K562 (cell line): ENCODE data around the gene EMILIN1. TPM values are rescaled to one million over a fixed set of nuclear protein-coding genes. Genes with fewer than 3 reads are reported as not detected.

Experiments
- HIVEP1 ChIP-seq: fragments of 250-450 bp; sonication (Bioruptor Pico); IDR thresholded peaks from 2 replicates; pipeline ENCODE4 v1.4.0; 2020; ENCODE audit warnings: mild to moderate bottlenecking
- HNRNPH1 ChIP-seq: fragments of 200-400 bp; formaldehyde crosslinking; optimal IDR thresholded peaks from 2 replicates; pipeline ENCODE3; 2017; ENCODE audit warnings: low read depth, mild to moderate bottlenecking, low read length, moderate library complexity
- RAD21 ChIP-seq, 2 experiments: fragments of 250-450 bp in 1 of 2; fragments of 450-650 bp in 1 of 2; sonication (Bioruptor Pico) in 1 of 2; formaldehyde crosslinking in 1 of 2; IDR thresholded peaks in 1 of 2; conservative IDR thresholded peaks in 1 of 2; 2 replicates each; pipeline versions ENCODE4 v1.4.0 to v1.8.0; 2020 to 2022; ENCODE audit warnings: mild to moderate bottlenecking in 2 of 2, moderate library complexity in 1 of 2
- RCOR1 ChIP-seq, 2 experiments: IDR thresholded peaks; 2 replicates each; pipeline ENCODE4 v1.6.1; 2012; ENCODE audit warnings: low read depth in 2 of 2, low read length in 2 of 2, borderline replicate concordance in 1 of 2, improper control_type of control experiment in 1 of 2
- RERE ChIP-seq: sonication (generic); formaldehyde crosslinking; IDR thresholded peaks from 2 replicates; pipeline ENCODE4 v1.8.0; 2023; ENCODE audit warnings: missing genetic modification reagents, mild to moderate bottlenecking, borderline replicate concordance
- polyA plus RNA-seq, 8 experiments: library from polyadenylated mRNA; depleted of rRNA in 4 of 8; stranded (reverse) in 5 of 8; unstranded in 3 of 8; fragments of >200 nt; fragmentation: Nextera tagmentation in 2 of 8; fragmentation: Illumina TruSeq in 1 of 8; extraction: Ambion mirVana in 2 of 8; extraction: Trizol in 1 of 8; gene quantifications; 2 replicates each; pipeline versions ENCODE4 v1.2.1 to v1.2.3, GENCODE V29; 2011 to 2014; ENCODE audit warnings: inconsistent platforms in 1 of 8, missing spikeins in 1 of 8
- total RNA-seq, 7 experiments: library from RNA; depleted of rRNA in 6 of 7; stranded (reverse); fragments of >200 nt in 6 of 7; fragmentation: Illumina TruSeq in 2 of 7; extraction: Trizol in 2 of 7; gene quantifications; 2 replicates each; pipeline versions ENCODE4 v1.2.1 to v1.2.3, GENCODE V29; 2011 to 2021; ENCODE audit warnings: low replicate concordance in 1 of 7
- TF ChIP-seq, protein P1 (sequence below): sonication (generic); formaldehyde crosslinking; IDR thresholded peaks from 2 replicates; pipeline ENCODE4 v1.8.0; 2022; ENCODE audit warnings: missing genetic modification reagents, mild to moderate bottlenecking, borderline replicate concordance

The EMILIN1 gene
- total and polyA plus RNA-seq, 9 of the 15 experiments (the other 6 are each of a cell fraction or from before 2014, with no cell fraction given): 0.04 to 2.7 (median 0.54) TPM; not detected in 2

GRCh38 chr2:27115519-27115918 lies 37.1 kb downstream of the EMILIN1 start (continued):
- 0 out of 4 replicates have a peak, but pooled peaks of 1 of the 2 experiments have one; percentile 18 for TF ChIP-seq RCOR1 (IDR thresholded peaks at IDR 0.05; ENCODE audit: borderline replicate concordance in 1 of 2, low read depth in 2 of 2, low read length in 2 of 2)
- no peak for TF ChIP-seq RAD21 (CRISPR knock-in tag; conservative IDR thresholded peaks at IDR 0.05 in 1 of 2, IDR thresholded peaks at IDR 0.05 in 1 of 2)
- TF ChIP-seq HNRNPH1: no peak
- TF ChIP-seq, protein P1, sequence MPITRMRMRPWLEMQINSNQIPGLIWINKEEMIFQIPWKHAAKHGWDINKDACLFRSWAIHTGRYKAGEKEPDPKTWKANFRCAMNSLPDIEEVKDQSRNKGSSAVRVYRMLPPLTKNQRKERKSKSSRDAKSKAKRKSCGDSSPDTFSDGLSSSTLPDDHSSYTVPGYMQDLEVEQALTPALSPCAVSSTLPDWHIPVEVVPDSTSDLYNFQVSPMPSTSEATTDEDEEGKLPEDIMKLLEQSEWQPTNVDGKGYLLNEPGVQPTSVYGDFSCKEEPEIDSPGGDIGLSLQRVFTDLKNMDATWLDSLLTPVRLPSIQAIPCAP (CRISPR knock-in tag): no peak
- no peak for TF ChIP-seq RERE
- no peak for TF ChIP-seq HIVEP1 (CRISPR knock-in tag)
